Heart left ventricle (tissue), 13 donors: ENCODE results near the gene MAGIX.

ENCODE experiments used
- CTCF ChIP-seq, 12 donors: fragments of 200-600 bp; sonication (generic) in 4 of 12; IDR thresholded peaks; one replicate each; pipeline versions ENCODE4 v1.5.0 to v1.8.0; 2018 to 2022; ENCODE audit warnings: antibody characterized with exemption in 12 of 12, mild to moderate bottlenecking in 5 of 12
- POLR2A ChIP-seq, 2 donors: fragments of 450-650 bp; IDR thresholded peaks; one replicate each; pipeline ENCODE4 v1.6.1; 2017; ENCODE audit warnings: antibody characterized with exemption in 2 of 2, mild to moderate bottlenecking in 2 of 2, moderate library complexity in 2 of 2
- donor health status: ischemic (EF 13 %, LVEDD 7.1; RV severe dilation, severe dysfunction).
- donor health status: DM: no; HTN: yes; CAD: no.
- donor health status: DM: no; HTN: no; CAD: no.
- donor health status: ischemic (EF 25% LVEDD 6.9; RV normal size, moderate dysfunction).
- donor health status: ischemic (EF 25% LVEDD 5.7; RV mildly dilated, moderate dysfunction).
- donor health status: ischemic (EF 35%, LVEDD 5.7; RV mildly dilated, moderate dysfunction).
- donor health status: nonischemic (EF 11% LVEDD 7.7; RV severe dilation, severe dysfunction).
- donor health status: DM: yes; HTN: yes; CAD: no.
- donor health status: PGD.
- donor health status: ischemic (EF 29% LVEDD 5.4; RV normal size, mild dysfunction).
- donor health status: nonischemic (EF 23%, LVEDD 6.1; RV moderate dilation, normal function).

- no peak for TF ChIP-seq CTCF (IDR thresholded peaks at IDR 0.05)
- TF ChIP-seq POLR2A (IDR thresholded peaks at IDR 0.05), result no peak
Observed at GRCh38 chrX:49204017-49204416, 41.5 kb downstream of the MAGIX start.
